GM12878 (cell line): ENCODE results near the gene MOGAT1.

ENCODE experiments used
- ELK1 ChIP-seq: IDR thresholded peaks from 2 replicates; pipeline ENCODE4 v1.6.1; 2012; ENCODE audit warnings: low read depth, low read length, improper control_type of control experiment
- EZH2 ChIP-seq: IDR thresholded peaks from 2 replicates; pipeline ENCODE4 v1.6.1; 2012; ENCODE audit warnings: low read depth, mild to moderate bottlenecking, control low read depth, inconsistent platforms, low read length, borderline replicate concordance; ENCODE audit not compliant: control insufficient read depth
- FOXK2 ChIP-seq: fragments of 450-650 bp; IDR thresholded peaks from 2 replicates; pipeline ENCODE4 v1.6.1; 2017; ENCODE audit warnings: mild to moderate bottlenecking, moderate library complexity
- MEF2A ChIP-seq: IDR thresholded peaks from 2 replicates; pipeline ENCODE4 v1.6.1; 2011; ENCODE audit warnings: low read depth, mild to moderate bottlenecking, low read length, moderate library complexity; ENCODE audit not compliant: insufficient read depth
- NR2C1 ChIP-seq: fragments of 450-650 bp; IDR thresholded peaks from 2 replicates; pipeline ENCODE4 v1.6.1; 2017; ENCODE audit warnings: antibody characterized with exemption, mild to moderate bottlenecking, moderate library complexity
- POLR2AphosphoS5 ChIP-seq: IDR thresholded peaks from 2 replicates; pipeline ENCODE4 v1.6.1; 2011; ENCODE audit warnings: mild to moderate bottlenecking, low read length, inconsistent platforms
- RAD51 ChIP-seq: fragments of 450-650 bp; IDR thresholded peaks from 2 replicates; pipeline ENCODE4 v1.6.1; 2016; ENCODE audit warnings: moderate library complexity, mild to moderate bottlenecking, inconsistent platforms
- RFX5 ChIP-seq: IDR thresholded peaks from 2 replicates; pipeline ENCODE4 v1.6.1; 2011; ENCODE audit warnings: low read depth, low read length, improper control_type of control experiment
- TF ChIP-seq, protein P1 (sequence below), 3 experiments: IDR thresholded peaks in 2 of 3; conservative IDR thresholded peaks in 1 of 3; 2 replicates each; pipeline ENCODE4 v1.5.1; 2011; ENCODE audit warnings: low read depth in 3 of 3, low read length in 3 of 3, mild to moderate bottlenecking in 3 of 3, control low read depth in 2 of 3, moderate library complexity in 2 of 3, inconsistent platforms in 1 of 3, mixed read lengths in 1 of 3; ENCODE audit not compliant: control insufficient read depth in 2 of 3, insufficient read depth in 1 of 3; ENCODE audit errors: extremely low read depth in 1 of 3
- TF ChIP-seq, protein P2 (sequence below): IDR thresholded peaks from 2 replicates; pipeline ENCODE4 v1.6.1; 2012; ENCODE audit warnings: low read length, inconsistent platforms

GRCh38 chr2:222743251-222743812 is 71.9 kb downstream of the MOGAT1 start:
- TF ChIP-seq RAD51 = no peak
- no peak for TF ChIP-seq NR2C1
- no peak for TF ChIP-seq POLR2AphosphoS5
- no peak for TF ChIP-seq MEF2A
- TF ChIP-seq, protein P1, sequence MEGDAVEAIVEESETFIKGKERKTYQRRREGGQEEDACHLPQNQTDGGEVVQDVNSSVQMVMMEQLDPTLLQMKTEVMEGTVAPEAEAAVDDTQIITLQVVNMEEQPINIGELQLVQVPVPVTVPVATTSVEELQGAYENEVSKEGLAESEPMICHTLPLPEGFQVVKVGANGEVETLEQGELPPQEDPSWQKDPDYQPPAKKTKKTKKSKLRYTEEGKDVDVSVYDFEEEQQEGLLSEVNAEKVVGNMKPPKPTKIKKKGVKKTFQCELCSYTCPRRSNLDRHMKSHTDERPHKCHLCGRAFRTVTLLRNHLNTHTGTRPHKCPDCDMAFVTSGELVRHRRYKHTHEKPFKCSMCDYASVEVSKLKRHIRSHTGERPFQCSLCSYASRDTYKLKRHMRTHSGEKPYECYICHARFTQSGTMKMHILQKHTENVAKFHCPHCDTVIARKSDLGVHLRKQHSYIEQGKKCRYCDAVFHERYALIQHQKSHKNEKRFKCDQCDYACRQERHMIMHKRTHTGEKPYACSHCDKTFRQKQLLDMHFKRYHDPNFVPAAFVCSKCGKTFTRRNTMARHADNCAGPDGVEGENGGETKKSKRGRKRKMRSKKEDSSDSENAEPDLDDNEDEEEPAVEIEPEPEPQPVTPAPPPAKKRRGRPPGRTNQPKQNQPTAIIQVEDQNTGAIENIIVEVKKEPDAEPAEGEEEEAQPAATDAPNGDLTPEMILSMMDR (IDR thresholded peaks at IDR 0.05 in 2 of 3, conservative IDR thresholded peaks at IDR 0.05 in 1 of 3; ENCODE audit: control insufficient read depth in 2 of 3, extremely low read depth in 1 of 3, insufficient read depth in 1 of 3, low read depth in 3 of 3, low read length in 3 of 3) = no peak
- no peak for TF ChIP-seq ELK1
- TF ChIP-seq FOXK2 = no peak
- TF ChIP-seq, protein P2, sequence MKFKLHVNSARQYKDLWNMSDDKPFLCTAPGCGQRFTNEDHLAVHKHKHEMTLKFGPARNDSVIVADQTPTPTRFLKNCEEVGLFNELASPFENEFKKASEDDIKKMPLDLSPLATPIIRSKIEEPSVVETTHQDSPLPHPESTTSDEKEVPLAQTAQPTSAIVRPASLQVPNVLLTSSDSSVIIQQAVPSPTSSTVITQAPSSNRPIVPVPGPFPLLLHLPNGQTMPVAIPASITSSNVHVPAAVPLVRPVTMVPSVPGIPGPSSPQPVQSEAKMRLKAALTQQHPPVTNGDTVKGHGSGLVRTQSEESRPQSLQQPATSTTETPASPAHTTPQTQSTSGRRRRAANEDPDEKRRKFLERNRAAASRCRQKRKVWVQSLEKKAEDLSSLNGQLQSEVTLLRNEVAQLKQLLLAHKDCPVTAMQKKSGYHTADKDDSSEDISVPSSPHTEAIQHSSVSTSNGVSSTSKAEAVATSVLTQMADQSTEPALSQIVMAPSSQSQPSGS = no peak
- no peak for TF ChIP-seq RFX5
- no peak for TF ChIP-seq EZH2
